ENCODE data around the gene NCAM2. TPM values are rescaled to one million over a fixed set of nuclear protein-coding genes. Genes with fewer than 3 reads are reported as not detected.
A peak's percentile ranks its signal among the peaks of the same experiment; 100 is the strongest.

Gene NCAM2
- total RNA-seq (2014; rRNA removed; shearing (Covaris generic)) = 0.07 TPM in 1 of 2 replicates, not detected in the other
- polyA plus RNA-seq (2015; cell fraction: cytosol; rRNA removed) = 0.01 and 0.42 TPM in 2 replicates
- polyA plus RNA-seq (2015; cell fraction: nucleus; rRNA removed) = 0.05 TPM in 1 of 2 replicates, not detected in the other

GRCh38 chr21:20997636-20998455 lies at the start of gene NCAM2:
TSS of gene NCAM2 (plus strand) at chr21:20998409.
- no peak for DNase-seq (ENCODE audit: low read depth)

GRCh38 chr21:20949884-20950283 lies 48.3 kb upstream of the NCAM2 start:
- no peak for DNase-seq (ENCODE audit: low read depth)

GRCh38 chr21:20965816-20966215 lies 32.4 kb upstream of the NCAM2 start:
- DNase-seq (ENCODE audit: low read depth) = no peak

GRCh38 chr21:20968391-20968790 lies 29.8 kb upstream of the NCAM2 start:
- no peak for DNase-seq (ENCODE audit: low read depth)

GRCh38 chr21:20970691-20971090 lies 27.5 kb upstream of the NCAM2 start:
- DNase-seq (ENCODE audit: low read depth) = no peak

- peak; percentile 54 for DNase-seq (ENCODE audit: low read depth)
Measured at GRCh38 chr21:20971296-20971921, 26.8 kb upstream of the NCAM2 start.

- no peak for DNase-seq (ENCODE audit: low read depth)
Measured at GRCh38 chr21:20994790-20995189, 3.4 kb upstream of the NCAM2 start.

GRCh38 chr21:20996421-20997310 lies 1.5 kb upstream of the NCAM2 start:
- peak; percentile 30 for DNase-seq (ENCODE audit: low read depth)

GRCh38 chr21:20997311-20997635 lies 936 bp upstream of the NCAM2 start:
- DNase-seq (ENCODE audit: low read depth) = no peak

GRCh38 chr21:20998456-20998789 lies 214 bp downstream of the NCAM2 start:
- no peak for DNase-seq (ENCODE audit: low read depth)

- DNase-seq (ENCODE audit: low read depth) = no peak
Measured at GRCh38 chr21:20998886-20999285, 677 bp downstream of the NCAM2 start.

- peak; percentile 20 for DNase-seq (ENCODE audit: low read depth)
Measured at GRCh38 chr21:20999659-21000058, 1.4 kb downstream of the NCAM2 start.

- DNase-seq (ENCODE audit: low read depth) = no peak
Measured at GRCh38 chr21:21000591-21001175, 2.5 kb downstream of the NCAM2 start.

- no peak for DNase-seq (ENCODE audit: low read depth)
Measured at GRCh38 chr21:21001591-21002100, 3.4 kb downstream of the NCAM2 start.

- DNase-seq (ENCODE audit: low read depth) = no peak
Measured at GRCh38 chr21:21002153-21002552, 3.9 kb downstream of the NCAM2 start.

- DNase-seq (ENCODE audit: low read depth) = peak; percentile 53
Measured at GRCh38 chr21:21003701-21004100, 5.5 kb downstream of the NCAM2 start.

GRCh38 chr21:21007606-21008005 lies 9.4 kb downstream of the NCAM2 start:
- no peak for DNase-seq (ENCODE audit: low read depth)

- no peak for DNase-seq (ENCODE audit: low read depth)
Measured at GRCh38 chr21:21010228-21010627, 12.0 kb downstream of the NCAM2 start.

- DNase-seq (ENCODE audit: low read depth) = no peak
Measured at GRCh38 chr21:21010698-21011097, 12.5 kb downstream of the NCAM2 start.

GRCh38 chr21:21018821-21019220 lies 20.6 kb downstream of the NCAM2 start:
- DNase-seq (ENCODE audit: low read depth) = no peak

- no peak for DNase-seq (ENCODE audit: low read depth)
Measured at GRCh38 chr21:21019681-21020080, 21.5 kb downstream of the NCAM2 start.

All from HT1080 (cell line).